Endothelial cell of umbilical vein (primary cell): Measurements from ENCODE around the gene MBNL2.

Experiments used
- EZH2 ChIP-seq: IDR thresholded peaks from 2 replicates; pipeline ENCODE4 v1.6.1; 2012; ENCODE audit warnings: borderline replicate concordance, low read depth, mild to moderate bottlenecking, moderate library complexity, low read length, inconsistent platforms; ENCODE audit not compliant: severe bottlenecking
- MAX ChIP-seq: IDR thresholded peaks from 2 replicates; pipeline ENCODE4 v1.6.1; 2011; ENCODE audit not compliant: insufficient read depth, insufficient read length
- MYC ChIP-seq: IDR thresholded peaks from one replicate; pipeline ENCODE4 v1.6.1; 2011; ENCODE audit warnings: mild to moderate bottlenecking, low read depth, low read length
- POLR2A ChIP-seq: IDR thresholded peaks from 2 replicates; pipeline ENCODE4 v1.6.1; 2012; ENCODE audit warnings: low read depth, mild to moderate bottlenecking, control low read depth, low read length
- POLR2AphosphoS5 ChIP-seq: IDR thresholded peaks from 2 replicates; pipeline ENCODE4 v1.6.1; 2012; ENCODE audit warnings: low read depth, mild to moderate bottlenecking, control low read depth, low read length, moderate library complexity; ENCODE audit not compliant: insufficient read depth
- TF ChIP-seq, protein P1 (sequence below), 2 donors: IDR thresholded peaks; 1 replicate in 1 of 2; 2 replicates in 1 of 2; pipeline ENCODE4 v1.5.1; 2011; ENCODE audit warnings: low read length in 2 of 2, mild to moderate bottlenecking in 2 of 2, moderate library complexity in 2 of 2, control low read depth in 1 of 2, inconsistent platforms in 1 of 2, low read depth in 1 of 2; ENCODE audit not compliant: insufficient read depth in 1 of 2; ENCODE audit errors: extremely low read depth in 1 of 2

- TF ChIP-seq, protein P1, sequence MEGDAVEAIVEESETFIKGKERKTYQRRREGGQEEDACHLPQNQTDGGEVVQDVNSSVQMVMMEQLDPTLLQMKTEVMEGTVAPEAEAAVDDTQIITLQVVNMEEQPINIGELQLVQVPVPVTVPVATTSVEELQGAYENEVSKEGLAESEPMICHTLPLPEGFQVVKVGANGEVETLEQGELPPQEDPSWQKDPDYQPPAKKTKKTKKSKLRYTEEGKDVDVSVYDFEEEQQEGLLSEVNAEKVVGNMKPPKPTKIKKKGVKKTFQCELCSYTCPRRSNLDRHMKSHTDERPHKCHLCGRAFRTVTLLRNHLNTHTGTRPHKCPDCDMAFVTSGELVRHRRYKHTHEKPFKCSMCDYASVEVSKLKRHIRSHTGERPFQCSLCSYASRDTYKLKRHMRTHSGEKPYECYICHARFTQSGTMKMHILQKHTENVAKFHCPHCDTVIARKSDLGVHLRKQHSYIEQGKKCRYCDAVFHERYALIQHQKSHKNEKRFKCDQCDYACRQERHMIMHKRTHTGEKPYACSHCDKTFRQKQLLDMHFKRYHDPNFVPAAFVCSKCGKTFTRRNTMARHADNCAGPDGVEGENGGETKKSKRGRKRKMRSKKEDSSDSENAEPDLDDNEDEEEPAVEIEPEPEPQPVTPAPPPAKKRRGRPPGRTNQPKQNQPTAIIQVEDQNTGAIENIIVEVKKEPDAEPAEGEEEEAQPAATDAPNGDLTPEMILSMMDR (IDR thresholded peaks at IDR 0.05; ENCODE audit: extremely low read depth in 1 of 2, insufficient read depth in 1 of 2, low read depth in 1 of 2, low read length in 2 of 2), result no peak
- TF ChIP-seq POLR2A (no peak), POLR2AphosphoS5 (peak; percentile 32), EZH2 (no peak), MYC (no peak), MAX (no peak)
These were observed 79.4 kb downstream of the MBNL2 start for GRCh38 chr13:97301382-97302095.
